H1 (cell line): ENCODE results near the gene L3MBTL1. TPM values are rescaled to one million over a fixed set of nuclear protein-coding genes. Genes with fewer than 3 reads are reported as not detected.

Experiments used
- CHD1 ChIP-seq: IDR thresholded peaks from 2 replicates; pipeline ENCODE4 v1.6.1; 2012; ENCODE audit warnings: low read depth, low read length, improper control_type of control experiment
- EP300 ChIP-seq, 2 experiments: IDR thresholded peaks; 1 replicate in 1 of 2; 2 replicates in 1 of 2; pipeline ENCODE4 v1.6.1; 2011 to 2012; ENCODE audit warnings: low read depth in 2 of 2, low read length in 2 of 2, mild to moderate bottlenecking in 2 of 2, borderline replicate concordance in 1 of 2, inconsistent platforms in 1 of 2, moderate library complexity in 1 of 2
- RFX5 ChIP-seq: IDR thresholded peaks from 2 replicates; pipeline ENCODE4 v1.6.1; 2011; ENCODE audit warnings: low read depth, low read length, improper control_type of control experiment, borderline replicate concordance
- polyA plus RNA-seq, 7 experiments: library from polyadenylated mRNA; depleted of rRNA in 3 of 7; stranded (reverse) in 5 of 7; unstranded in 2 of 7; fragments of >200 nt in 5 of 7; fragments of 200-250 nt in 2 of 7; gene quantifications; 1 replicate in 5 of 7; 2 replicates in 1 of 7; 4 replicates in 1 of 7; pipeline versions ENCODE4 v1.2.1 to v1.2.3, GENCODE V29; 2011 to 2013; ENCODE audit warnings: missing spikeins in 2 of 7, mixed read lengths in 2 of 7
- total RNA-seq: library from RNA; stranded (reverse); fragmentation: NEBNext Ultra II Directional; extraction: Animal tissue kit (Norgen Biotek cat#: 25700); gene quantifications from 2 replicates; pipeline ENCODE4 v1.2.1, GENCODE V29; 2021

L3MBTL1 gene
- total and polyA plus RNA-seq, 2 of the 8 experiments (the other 6 are each of a cell fraction or from before 2014, with no cell fraction given): 11.9 to 17.0 TPM

- TF ChIP-seq EP300 (IDR thresholded peaks at IDR 0.05; ENCODE audit: borderline replicate concordance in 1 of 2, low read depth in 2 of 2, low read length in 2 of 2) (no peak), CHD1 (no peak), RFX5 (no peak)
Measured at GRCh38 chr20:43568706-43569105, 61.2 kb downstream of the L3MBTL1 start (continued).
